Astrocyte of the spinal cord (primary cell): ENCODE data around the gene CPA3.

Experiments
- DNase-seq: peaks from one replicate; pipeline ENCODE4 v3.0.0; 2011; ENCODE audit warnings: low read depth, low spot score
- H3K4me3 ChIP-seq: 2 replicates; pipeline ENCODE4 v1.5.1; 2011; ENCODE audit warnings: low read depth, mild to moderate bottlenecking, low read length, moderate library complexity
- CTCF ChIP-seq: IDR thresholded peaks from 2 replicates; pipeline ENCODE4 v1.5.1; 2012; ENCODE audit warnings: low read depth, mild to moderate bottlenecking, low read length, inconsistent platforms
- in situ Hi-C: cut with HindIII; loops from 2 replicates; pipeline ENCODE4 v1.10.0; 2017; ENCODE audit warnings: low sequenced_read_pairs

Gene CPA3

GRCh38 chr3:148854061-148854460 is 11.0 kb upstream of the CPA3 start:
- in situ Hi-C loops = no loop called here
- TF ChIP-seq CTCF = no peak
- no peak overlapping the region for H3K4me3 ChIP-seq
- DNase-seq = no peak

- H3K4me3 ChIP-seq = no peak overlapping the region
- no peak for TF ChIP-seq CTCF
- in situ Hi-C loops = no loop called here
- DNase-seq = no peak
Measured at GRCh38 chr3:148856384-148856783, 8.7 kb upstream of the CPA3 start.

- DNase-seq = no peak
- no peak overlapping the region for H3K4me3 ChIP-seq
- no peak for TF ChIP-seq CTCF
- in situ Hi-C loops = no loop called here
Measured at GRCh38 chr3:148857316-148857715, 7.8 kb upstream of the CPA3 start.

GRCh38 chr3:148861277-148861869 is 3.7 kb upstream of the CPA3 start:
- TF ChIP-seq CTCF = peak; percentile 58
- peak; percentile 54 for DNase-seq
- in situ Hi-C loops = no loop called here
- no peak overlapping the region for H3K4me3 ChIP-seq

- in situ Hi-C loops = no loop called here
- no peak for TF ChIP-seq CTCF
- DNase-seq = no peak
- no peak overlapping the region for H3K4me3 ChIP-seq
Measured at GRCh38 chr3:148863297-148863696, 1.8 kb upstream of the CPA3 start.

GRCh38 chr3:148863814-148864213 is 1.3 kb upstream of the CPA3 start:
- in situ Hi-C loops = no loop called here
- TF ChIP-seq CTCF = no peak
- H3K4me3 ChIP-seq = no peak overlapping the region
- DNase-seq = no peak

- no peak overlapping the region for H3K4me3 ChIP-seq
- in situ Hi-C loops = no loop called here
- peak; percentile 74 for DNase-seq
- no peak for TF ChIP-seq CTCF
Measured at GRCh38 chr3:148866261-148866660, 1.2 kb downstream of the CPA3 start.
